HuH-7.5 (cell line): Measurements from ENCODE around the gene NOM1.

Experiments used
- DNase-seq: peaks from one replicate; pipeline ENCODE4 v3.0.0; 2011; ENCODE audit warnings: low spot score

The NOM1 gene

GRCh38 chr7:156985101-156985992 is 35.8 kb downstream of the NOM1 start:
- no peak for DNase-seq

- no peak for DNase-seq
These were observed 36.9 kb downstream of the NOM1 start for GRCh38 chr7:156986378-156986777.

- DNase-seq = no peak
These were observed 39.1 kb downstream of the NOM1 start for GRCh38 chr7:156988343-156989185.

GRCh38 chr7:156989766-156990535 is 40.4 kb downstream of the NOM1 start:
- no peak for DNase-seq

- no peak for DNase-seq
These were observed 43.8 kb downstream of the NOM1 start for GRCh38 chr7:156993021-156993924.

GRCh38 chr7:156993925-156994235 is 44.4 kb downstream of the NOM1 start:
- no peak for DNase-seq

- DNase-seq = no peak
These were observed 44.9 kb downstream of the NOM1 start for GRCh38 chr7:156994417-156994816.

GRCh38 chr7:156998988-156999957 is 49.8 kb downstream of the NOM1 start:
- no peak for DNase-seq

GRCh38 chr7:156999958-157000726 is 50.6 kb downstream of the NOM1 start:
- DNase-seq = no peak

- no peak for DNase-seq
These were observed 51.5 kb downstream of the NOM1 start for GRCh38 chr7:157000741-157001653.

GRCh38 chr7:157001920-157002818 is 52.7 kb downstream of the NOM1 start:
- DNase-seq = no peak

- DNase-seq = no peak
These were observed 53.4 kb downstream of the NOM1 start for GRCh38 chr7:157002819-157003421.

- no peak for DNase-seq
These were observed 53.9 kb downstream of the NOM1 start for GRCh38 chr7:157003445-157003755.

- DNase-seq = no peak
These were observed 54.4 kb downstream of the NOM1 start for GRCh38 chr7:157003756-157004520.

GRCh38 chr7:157004521-157005455 is 55.3 kb downstream of the NOM1 start:
- DNase-seq = no peak
